HG02571 (cell line): ENCODE results near the gene ENPP7.

ENCODE experiments used
- ATAC-seq: cut with Tn5 transposase; IDR thresholded peaks from one replicate; pipeline ENCODE4 v1.9.1; 2021; ENCODE audit warnings: mild to moderate bottlenecking, moderate library complexity; ENCODE audit not compliant: unreplicated experiment

Gene ENPP7, protein sequence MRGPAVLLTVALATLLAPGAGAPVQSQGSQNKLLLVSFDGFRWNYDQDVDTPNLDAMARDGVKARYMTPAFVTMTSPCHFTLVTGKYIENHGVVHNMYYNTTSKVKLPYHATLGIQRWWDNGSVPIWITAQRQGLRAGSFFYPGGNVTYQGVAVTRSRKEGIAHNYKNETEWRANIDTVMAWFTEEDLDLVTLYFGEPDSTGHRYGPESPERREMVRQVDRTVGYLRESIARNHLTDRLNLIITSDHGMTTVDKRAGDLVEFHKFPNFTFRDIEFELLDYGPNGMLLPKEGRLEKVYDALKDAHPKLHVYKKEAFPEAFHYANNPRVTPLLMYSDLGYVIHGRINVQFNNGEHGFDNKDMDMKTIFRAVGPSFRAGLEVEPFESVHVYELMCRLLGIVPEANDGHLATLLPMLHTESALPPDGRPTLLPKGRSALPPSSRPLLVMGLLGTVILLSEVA

GRCh38 chr17:79730769-79731483 lies at the start of gene ENPP7:
TSS of gene ENPP7 (plus strand) at chr17:79730943. CDS start at chr17:79731140, 197 bp downstream.
- no peak for ATAC-seq

DNA sequence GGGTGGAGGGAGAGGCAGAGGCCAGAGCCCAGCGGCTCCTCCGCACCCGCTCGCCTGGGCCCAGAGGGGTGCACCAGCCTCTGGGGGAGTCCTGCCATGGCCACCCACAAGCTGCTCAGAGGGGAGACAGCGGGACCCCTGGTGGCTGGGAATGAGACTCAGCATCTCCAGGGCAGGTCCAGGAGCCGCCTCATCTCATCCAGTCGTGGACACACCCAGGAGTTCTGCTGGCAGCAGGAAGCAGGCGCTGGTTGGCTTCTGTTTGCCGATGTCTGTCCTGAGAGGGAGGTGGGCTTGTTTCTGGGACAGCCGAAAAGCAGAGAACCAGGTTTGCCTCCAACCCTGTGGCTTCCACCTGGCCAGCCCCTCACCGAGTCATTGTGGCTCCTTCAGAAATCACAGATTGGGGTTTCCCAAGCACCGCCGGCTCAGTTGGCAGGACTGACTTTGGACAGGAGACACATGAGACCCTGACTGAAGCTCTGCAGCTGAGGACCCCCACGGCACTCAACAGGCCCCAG lies 49.6 kb upstream of the ENPP7 start:
- ATAC-seq, result no peak

DNA sequence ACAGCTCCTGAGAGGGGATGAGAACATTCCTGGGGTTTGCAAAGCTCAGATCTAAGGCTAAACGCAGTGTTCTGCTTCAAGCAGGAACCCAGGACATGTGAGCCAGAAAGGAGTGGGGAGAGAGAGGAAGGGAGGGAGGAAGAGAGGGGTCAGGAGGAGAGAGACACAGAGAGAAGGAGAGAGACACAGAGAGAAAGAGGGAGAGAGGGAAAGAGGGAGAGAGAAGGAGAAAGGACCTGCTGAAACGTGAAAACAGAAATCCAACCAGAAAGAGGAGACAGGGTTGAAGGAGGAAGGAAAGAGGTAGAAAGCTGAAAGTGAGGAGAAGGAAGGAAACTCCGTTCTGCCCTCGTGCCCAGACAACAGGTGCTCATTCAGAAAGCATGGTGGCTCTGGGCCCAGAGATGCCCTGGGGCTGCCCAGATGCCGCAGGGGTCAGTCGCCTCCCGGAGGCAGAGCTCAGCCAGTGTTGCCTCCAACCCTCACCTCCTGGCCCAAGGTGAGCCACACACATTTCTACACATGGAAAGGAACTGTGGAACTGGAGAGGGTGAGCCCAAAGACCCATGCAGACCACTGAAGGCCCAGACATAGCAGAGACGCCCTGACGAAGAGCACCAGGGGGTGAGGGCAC lies 49.0 kb upstream of the ENPP7 start:
- no peak for ATAC-seq

DNA sequence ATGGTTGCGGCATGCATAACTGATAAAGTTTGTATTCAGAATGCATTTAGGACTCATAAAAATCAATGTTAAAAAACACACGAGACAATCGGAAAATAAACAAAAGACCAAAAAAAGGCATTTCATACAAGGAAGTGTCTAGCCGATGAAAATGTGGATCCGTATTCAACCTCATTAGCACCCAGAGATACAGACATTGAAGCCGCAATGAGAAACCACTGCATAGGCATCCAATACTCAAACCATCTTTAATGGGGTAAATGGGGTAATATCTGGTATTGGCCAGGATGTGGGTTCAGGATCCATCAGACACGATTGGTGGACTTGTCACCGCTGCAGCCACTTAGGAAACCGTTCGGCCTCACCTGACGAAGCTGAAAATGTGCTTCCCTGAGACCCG lies 47.4 kb upstream of the ENPP7 start:
- no peak for ATAC-seq

DNA sequence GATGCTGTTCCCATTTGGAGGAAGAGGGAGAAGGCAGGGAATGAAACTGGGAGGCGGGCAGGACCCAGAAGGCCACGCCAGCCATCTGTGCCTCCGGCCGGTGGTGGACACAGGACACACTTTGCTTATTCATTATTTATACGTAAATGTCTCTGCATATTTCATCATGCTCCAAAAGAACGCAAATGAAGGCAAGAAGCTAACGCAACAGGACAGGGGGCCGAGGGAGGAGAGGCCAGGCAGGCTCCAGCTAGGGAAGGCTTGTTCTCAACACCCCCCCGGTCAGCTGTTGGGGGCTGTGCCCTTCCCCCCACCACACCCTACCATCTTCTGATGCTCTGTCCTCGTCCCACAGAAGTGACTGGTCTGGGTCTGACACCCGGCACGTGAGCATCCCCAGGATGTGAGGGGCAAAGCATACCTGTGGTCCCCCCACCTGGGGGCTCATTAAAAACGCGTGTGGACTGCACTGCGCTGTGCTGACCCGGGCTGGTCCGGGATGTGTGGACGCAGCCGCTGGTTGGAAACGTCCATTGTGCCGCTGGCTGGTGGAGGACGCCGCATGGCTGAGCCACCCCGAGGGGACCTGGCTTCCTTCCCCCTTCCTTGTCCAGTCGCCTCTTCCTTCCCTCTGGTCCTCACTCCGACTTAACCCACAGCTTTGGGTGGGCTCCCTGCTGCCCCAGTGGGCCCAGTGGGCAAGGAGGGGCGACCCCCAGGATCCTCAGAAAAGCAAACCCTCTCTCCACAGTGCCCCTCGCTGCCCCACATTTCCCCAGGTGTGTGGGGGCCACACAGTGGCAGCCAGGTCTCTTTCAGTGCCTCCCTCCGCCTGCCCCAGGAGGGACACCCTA lies 46.4 kb upstream of the ENPP7 start:
- ATAC-seq, result no peak

- no peak for ATAC-seq
Measured at GRCh38 chr17:79685121-79685520, 45.6 kb upstream of the ENPP7 start.

DNA sequence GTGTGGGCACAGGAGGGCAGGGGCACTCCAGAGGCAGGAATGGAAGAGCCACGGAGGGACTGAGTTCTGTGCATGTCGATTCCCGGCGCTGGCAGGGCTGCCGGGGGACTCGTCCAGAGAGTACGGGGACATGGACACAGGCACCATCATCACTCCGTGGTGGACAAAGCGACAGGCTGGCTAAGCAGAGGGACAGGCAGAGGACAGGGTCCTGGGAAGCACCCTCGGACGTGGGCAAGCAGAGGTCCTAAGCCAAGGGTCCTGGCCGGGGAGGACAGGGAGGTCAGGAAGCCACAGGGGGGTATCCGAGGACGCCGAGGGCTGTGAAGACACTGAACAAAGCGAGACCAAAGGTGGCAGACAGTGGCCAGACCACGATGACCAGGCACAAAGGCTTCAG lies 44.3 kb upstream of the ENPP7 start:
- ATAC-seq, result no peak

DNA sequence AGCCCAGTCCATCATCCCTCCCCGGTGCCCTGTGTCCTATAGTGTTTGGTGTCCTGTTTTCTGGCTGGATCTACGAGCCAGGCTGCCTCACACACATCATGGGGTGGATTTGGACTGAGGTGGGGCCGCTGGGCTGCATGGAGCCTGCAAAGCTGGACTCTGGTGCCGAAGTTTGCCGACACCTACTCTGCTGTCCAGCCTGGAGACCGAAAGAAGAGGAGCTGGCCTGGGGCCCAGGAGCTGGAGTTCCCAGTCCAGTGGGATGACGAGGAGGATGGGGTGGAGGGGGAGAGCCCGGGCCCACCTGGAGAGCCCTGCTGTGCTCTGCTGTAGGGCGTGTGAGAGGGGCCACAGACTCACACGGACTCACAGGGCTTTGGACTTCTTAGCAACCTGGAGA lies 40.3 kb upstream of the ENPP7 start:
- ATAC-seq, result no peak

GRCh38 chr17:79690988-79691836 lies 39.5 kb upstream of the ENPP7 start:
- ATAC-seq, result no peak

DNA sequence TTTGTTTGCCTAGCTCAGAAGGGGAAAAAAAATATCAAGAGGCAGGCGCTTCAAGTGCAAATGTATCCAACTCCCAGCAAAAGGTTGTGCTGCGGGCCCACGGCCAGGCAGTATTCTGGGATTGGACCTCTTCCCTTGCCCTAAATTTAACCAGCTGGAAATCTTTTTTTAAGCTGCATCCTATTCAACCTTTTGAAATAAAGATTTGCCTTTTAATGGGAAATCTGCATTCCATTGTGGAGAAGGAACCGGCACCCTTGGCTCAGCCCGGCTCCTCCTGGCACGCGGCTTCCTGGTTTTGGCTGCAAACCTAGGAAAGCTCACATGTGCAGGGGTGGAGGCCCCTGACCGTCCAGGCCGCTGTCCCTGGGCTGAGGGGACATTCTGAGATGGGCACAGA lies 38.8 kb upstream of the ENPP7 start:
- ATAC-seq, result no peak

DNA sequence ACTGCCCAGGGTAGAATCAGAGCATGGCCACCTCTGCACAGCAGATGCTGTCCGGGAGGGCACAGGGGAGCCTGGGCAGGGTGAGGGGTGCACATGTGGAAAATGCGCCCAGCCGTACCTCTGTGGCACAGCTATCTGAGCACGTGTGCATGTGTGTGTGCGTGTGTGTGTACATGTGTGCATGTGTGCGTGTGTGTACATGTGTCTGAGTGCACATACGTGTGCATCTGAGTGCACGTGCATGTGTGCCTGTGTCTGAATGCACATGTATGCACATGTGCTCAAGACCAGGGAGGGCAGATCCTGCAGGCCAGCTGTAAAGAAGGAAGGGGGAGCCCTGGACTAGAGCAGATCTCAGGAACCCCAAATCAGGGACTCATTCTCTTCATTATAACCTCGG lies 37.3 kb upstream of the ENPP7 start:
- no peak for ATAC-seq

GRCh38 chr17:79695293-79695790 lies 35.4 kb upstream of the ENPP7 start:
- no peak for ATAC-seq

- ATAC-seq, result no peak
Measured at GRCh38 chr17:79695797-79696609, 34.7 kb upstream of the ENPP7 start.

DNA sequence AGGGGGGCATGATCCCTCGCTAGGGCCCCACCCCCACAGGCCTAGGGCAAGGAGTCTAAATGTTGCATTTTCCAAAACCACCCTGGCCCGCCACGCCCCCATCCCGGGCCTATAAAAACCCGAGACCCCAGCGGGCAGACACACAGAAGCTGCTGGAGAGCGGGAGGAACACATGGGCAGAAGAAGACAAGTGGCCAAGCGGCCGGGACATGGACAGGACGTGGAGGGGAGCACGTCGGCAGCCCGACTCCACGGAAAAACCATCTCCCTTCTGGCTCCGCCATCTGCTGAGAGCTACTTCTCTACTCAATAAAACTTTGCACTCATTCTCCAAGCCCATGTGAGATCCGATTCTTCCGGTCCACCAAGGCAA lies 34.1 kb upstream of the ENPP7 start:
- no peak for ATAC-seq

- ATAC-seq, result no peak
Measured at GRCh38 chr17:79698146-79698846, 32.4 kb upstream of the ENPP7 start.

DNA sequence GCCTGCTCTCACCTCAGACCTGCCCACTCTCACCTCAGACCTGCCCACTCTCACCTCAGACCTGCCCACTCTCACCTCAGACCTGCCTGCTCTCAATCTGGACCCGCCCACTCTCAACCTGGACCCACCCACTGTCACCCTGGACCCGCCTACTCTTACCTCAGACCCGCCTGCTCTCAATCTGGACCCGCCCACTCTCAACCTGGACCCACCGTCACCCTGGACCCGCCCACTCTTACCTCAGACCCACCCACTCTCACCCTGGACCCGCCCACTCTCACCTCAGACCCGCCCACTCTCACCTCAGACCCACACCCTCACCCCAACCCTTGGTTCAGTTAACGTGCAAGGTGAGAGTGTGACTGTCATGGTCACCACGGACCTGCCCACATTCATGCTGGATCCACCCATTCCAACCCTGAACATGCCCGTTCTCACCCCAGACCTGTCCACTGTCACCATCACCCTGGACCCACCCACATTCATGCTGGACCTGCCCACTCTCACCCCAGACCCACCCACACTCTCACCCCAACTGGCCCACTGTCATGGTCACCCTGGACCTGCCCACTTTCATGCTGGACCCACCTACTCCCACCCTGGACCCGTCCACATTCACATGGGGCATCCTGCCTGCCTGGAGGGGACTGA lies 31.2 kb upstream of the ENPP7 start:
- ATAC-seq, result no peak

DNA sequence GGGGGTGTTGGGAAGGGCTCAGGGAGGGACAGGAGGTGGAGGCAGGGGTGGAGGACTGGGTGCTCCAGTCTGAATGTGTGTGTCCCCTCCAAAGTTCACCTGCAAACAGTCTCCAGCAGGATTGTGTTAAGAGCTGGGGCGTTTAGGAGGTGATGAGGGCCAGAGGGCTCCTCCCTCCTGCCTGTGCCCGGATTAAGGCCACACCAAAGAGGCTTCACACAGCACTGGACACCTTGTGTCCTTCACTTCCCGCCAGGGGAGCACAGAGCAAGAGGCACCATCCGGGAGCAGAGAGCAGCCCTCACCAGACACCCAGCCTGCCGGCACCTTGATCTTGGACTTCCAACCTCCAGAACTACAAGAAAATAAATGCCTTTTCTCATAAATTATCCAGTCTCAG lies 30.2 kb upstream of the ENPP7 start:
- no peak for ATAC-seq

DNA sequence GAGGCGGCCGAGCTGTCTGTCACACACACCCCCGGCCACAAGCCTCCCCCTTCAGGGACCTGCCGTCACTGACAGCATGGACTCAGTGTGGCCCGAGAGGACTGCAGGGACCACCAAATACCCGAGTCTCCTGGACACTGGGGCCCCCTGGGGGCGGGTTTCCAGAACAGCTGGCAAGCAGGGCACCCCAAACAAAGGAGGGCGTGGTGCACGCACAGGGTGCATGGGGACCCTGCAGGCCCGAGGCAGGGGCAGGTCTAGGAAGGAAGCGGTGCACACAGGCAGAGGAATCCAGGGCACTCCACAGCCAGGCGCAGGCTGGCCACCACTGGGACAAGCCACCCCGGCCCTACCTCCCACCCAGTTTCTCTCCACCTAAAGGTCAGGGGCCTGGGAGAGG lies 28.7 kb upstream of the ENPP7 start:
- no peak for ATAC-seq
